ACC112 (cell line): Measurements from ENCODE around the gene NADK.

ENCODE experiments used
- H2AFZ ChIP-seq: fragments of 200-600 bp; sonication (generic); one replicate; pipeline ENCODE4 v1.6.0; 2017; ENCODE audit warnings: antibody characterized with exemption, low read length; ENCODE audit not compliant: unreplicated experiment
- H3K27ac ChIP-seq: fragments of 200-600 bp; sonication (generic); 2 replicates; pipeline ENCODE4 v1.5.1; 2014; ENCODE audit warnings: low read depth, mild to moderate bottlenecking, antibody characterized with exemption, low read length, moderate library complexity
- H3K27me3 ChIP-seq: fragments of 200-600 bp; sonication (generic); 2 replicates; pipeline ENCODE4 v1.6.1; 2014; ENCODE audit warnings: mild to moderate bottlenecking, antibody characterized with exemption, low read length, moderate library complexity, mixed read lengths; ENCODE audit not compliant: insufficient read depth
- H3K36me3 ChIP-seq: fragments of 200-600 bp; sonication (generic); 2 replicates; pipeline ENCODE4 v1.6.1; 2016; ENCODE audit warnings: mild to moderate bottlenecking, antibody characterized with exemption, low read length, moderate library complexity, mixed read lengths; ENCODE audit not compliant: insufficient read depth
- H3K4me1 ChIP-seq: fragments of 200-600 bp; sonication (generic); one replicate; pipeline ENCODE4 v1.6.1; 2016; ENCODE audit warnings: low read length, mixed read lengths; ENCODE audit not compliant: insufficient read depth, unreplicated experiment, control insufficient read depth
- H3K4me3 ChIP-seq: fragments of 200-600 bp; sonication (generic); 2 replicates; pipeline ENCODE4 v1.5.1; 2014; ENCODE audit warnings: mild to moderate bottlenecking, low read depth, low read length
- H3K79me2 ChIP-seq: fragments of 200-600 bp; sonication (generic); one replicate; pipeline ENCODE4 v1.6.0; 2016; ENCODE audit warnings: low read length; ENCODE audit not compliant: control insufficient read depth, unreplicated experiment, insufficient read depth

NADK gene

GRCh38 chr1:1778663-1779319 lies 521 bp upstream of the NADK start:
- Histone ChIP-seq H2AFZ (peak overlapping the region; percentile 58), H3K4me1 (peaks cover 60% of the 10 kb centered on the region), H3K27ac (peak overlapping the region; percentile 80)

GRCh38 chr1:1777583-1777899 lies 729 bp downstream of the NADK start:
- H3K79me2 ChIP-seq, result peaks cover 49% of the 10 kb centered on the region
- peaks cover 4% of the 10 kb centered on the region; the same call in 1 of the 2 replicates for H3K36me3 ChIP-seq
- H3K4me1 ChIP-seq, result peaks cover 50% of the 10 kb centered on the region
- H3K4me3 ChIP-seq, result peak overlapping the region; percentile 99
- no peaks in the 10 kb centered on the region for H3K27me3 ChIP-seq
- H2AFZ ChIP-seq, result peak overlapping the region; percentile 79
- peak overlapping the region; percentile 58 for H3K27ac ChIP-seq

More at GRCh38 chr1:1778663-1779319, 521 bp upstream of the NADK start:
- Histone ChIP-seq H3K79me2 (peaks cover 41% of the 10 kb centered on the region), H3K36me3 (0 out of 2 replicates have a peak, but pooled peaks cover 3% of the 10 kb centered on the region), H3K4me3 (peak overlapping the region; percentile 99), H3K27me3 (no peaks in the 10 kb centered on the region)

GRCh38 chr1:1776672-1777582 lies 1.3 kb downstream of the NADK start:
- Histone ChIP-seq H2AFZ (no peak overlapping the region), H3K27me3 (no peaks in the 10 kb centered on the region), H3K27ac (peak overlapping the region; percentile 32; the same call in 1 of the 2 replicates), H3K4me3 (peak overlapping the region; percentile 99), H3K4me1 (peaks cover 44% of the 10 kb centered on the region), H3K79me2 (peaks cover 55% of the 10 kb centered on the region), H3K36me3 (peaks cover 10% of the 10 kb centered on the region)

GRCh38 chr1:1775327-1776226 lies 2.7 kb downstream of the NADK start:
- Histone ChIP-seq H3K4me1 (peaks cover 31% of the 10 kb centered on the region), H2AFZ (no peak overlapping the region), H3K79me2 (peaks cover 63% of the 10 kb centered on the region), H3K27me3 (no peaks in the 10 kb centered on the region), H3K36me3 (peaks cover 19% of the 10 kb centered on the region), H3K4me3 (peak overlapping the region; percentile 33), H3K27ac (no peak overlapping the region)

GRCh38 chr1:1773874-1774273 lies 4.4 kb downstream of the NADK start:
- H3K27ac ChIP-seq, result no peak overlapping the region
- peaks cover 14% of the 10 kb centered on the region for H3K4me1 ChIP-seq
- no peak overlapping the region for H3K4me3 ChIP-seq
- no peaks in the 10 kb centered on the region for H3K27me3 ChIP-seq
- peaks cover 79% of the 10 kb centered on the region for H3K79me2 ChIP-seq
- peaks cover 26% of the 10 kb centered on the region for H3K36me3 ChIP-seq
- no peak overlapping the region for H2AFZ ChIP-seq

GRCh38 chr1:1771096-1771495 lies 7.2 kb downstream of the NADK start:
- peaks cover 34% of the 10 kb centered on the region for H3K36me3 ChIP-seq
- H3K79me2 ChIP-seq, result peaks cover 86% of the 10 kb centered on the region
- no peaks in the 10 kb centered on the region for H3K27me3 ChIP-seq

GRCh38 chr1:1770102-1770501 lies 8.2 kb downstream of the NADK start:
- H3K79me2 ChIP-seq, result peaks cover 83% of the 10 kb centered on the region
- no peaks in the 10 kb centered on the region for H3K4me1 ChIP-seq
- H3K36me3 ChIP-seq, result peaks cover 34% of the 10 kb centered on the region
- H2AFZ ChIP-seq, result no peak overlapping the region
- H3K27ac ChIP-seq, result no peak overlapping the region
- no peaks in the 10 kb centered on the region for H3K27me3 ChIP-seq
- no peak overlapping the region for H3K4me3 ChIP-seq

More at GRCh38 chr1:1771096-1771495, 7.2 kb downstream of the NADK start:
- H2AFZ ChIP-seq, result no peak overlapping the region
- no peak overlapping the region for H3K4me3 ChIP-seq
- H3K27ac ChIP-seq, result no peak overlapping the region
- H3K4me1 ChIP-seq, result peaks cover 9% of the 10 kb centered on the region

GRCh38 chr1:1768249-1768992 lies 9.8 kb downstream of the NADK start:
- Histone ChIP-seq H3K36me3 (peaks cover 31% of the 10 kb centered on the region), H2AFZ (no peak overlapping the region)

GRCh38 chr1:1764876-1765470 lies 13.3 kb downstream of the NADK start:
- peaks cover 65% of the 10 kb centered on the region for H3K79me2 ChIP-seq
- H3K27ac ChIP-seq, result no peak overlapping the region
- H3K27me3 ChIP-seq, result no peaks in the 10 kb centered on the region
- H3K36me3 ChIP-seq, result peaks cover 11% of the 10 kb centered on the region
- no peaks in the 10 kb centered on the region for H3K4me1 ChIP-seq
- no peak overlapping the region for H2AFZ ChIP-seq
- H3K4me3 ChIP-seq, result no peak overlapping the region

More at GRCh38 chr1:1768249-1768992, 9.8 kb downstream of the NADK start:
- Histone ChIP-seq H3K27me3 (no peaks in the 10 kb centered on the region), H3K79me2 (peaks cover 81% of the 10 kb centered on the region), H3K4me1 (no peaks in the 10 kb centered on the region), H3K27ac (no peak overlapping the region), H3K4me3 (no peak overlapping the region)
